Adrenal gland (tissue), 5 donors: Measurements from ENCODE around the gene VARS2.
"Not testable (repeated sequence)": the region's sequence is repeated elsewhere in the genome, so short reads cannot be mapped to it uniquely, and the experiment has no call there.

Experiments used
- CTCF ChIP-seq, 6 experiments: fragments of 450-650 bp in 4 of 6; fragments of 200-600 bp in 2 of 6; sonication (generic) in 1 of 6; IDR thresholded peaks; 1 replicate in 5 of 6; 2 replicates in 1 of 6; pipeline versions ENCODE4 v1.5.1 to v1.8.0; 2016 to 2021; ENCODE audit warnings: antibody characterized with exemption in 6 of 6, mild to moderate bottlenecking in 2 of 6, moderate library complexity in 1 of 6
- POLR2A ChIP-seq, 2 donors: fragments of 450-650 bp; IDR thresholded peaks; one replicate each; pipeline ENCODE4 v1.6.1; 2017; ENCODE audit warnings: antibody characterized with exemption in 2 of 2, mild to moderate bottlenecking in 2 of 2, moderate library complexity in 1 of 2
- donor health status: DM: no; HTN: no; CAD: no.

GRCh38 chr6:30927080-30927479 is 13.0 kb downstream of the VARS2 start:
- TF ChIP-seq CTCF, POLR2A (IDR thresholded peaks at IDR 0.05): not testable (repeated sequence)
